ENCODE data around the gene RFT1. TPM values are rescaled to one million over a fixed set of nuclear protein-coding genes. Genes with fewer than 3 reads are reported as not detected.

Gene RFT1
- total RNA-seq, 2 experiments from 2014 or later = 55.3 to 58.1 TPM

DNA sequence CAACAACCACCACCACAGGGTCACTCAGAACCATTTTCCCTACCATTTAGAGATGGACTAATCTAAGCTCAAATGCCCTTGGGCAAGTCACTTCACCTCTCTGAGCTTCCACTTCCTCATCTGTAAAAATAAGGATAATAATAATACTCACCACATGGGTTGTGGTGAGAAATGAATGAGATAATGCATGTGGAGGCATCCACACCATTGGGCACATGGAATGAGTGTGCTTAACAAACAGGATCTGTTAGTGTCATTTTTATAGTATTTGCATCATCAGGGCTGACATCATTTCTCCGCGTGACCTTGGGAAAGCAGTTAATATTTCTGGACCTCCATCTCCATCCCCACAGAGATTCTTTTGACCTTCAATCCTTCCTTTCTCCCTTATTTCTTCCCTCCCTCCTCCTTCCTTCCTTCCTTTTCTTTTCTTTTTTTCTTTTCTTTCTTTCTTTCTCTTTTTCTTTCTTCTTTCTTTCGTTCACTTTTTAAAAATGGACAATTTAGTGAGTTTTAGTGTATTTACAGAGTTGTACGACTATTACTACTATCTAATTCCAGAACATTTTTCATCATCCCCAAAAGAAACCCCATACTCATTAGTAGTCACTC lies 7.7 kb upstream of the RFT1 start:
- CTCF ChIA-PET = interaction anchor here (8.0 kb wide), 1 partner anchor 58 kb away, joined by 60 read pairs; no protein-coding TSS in a partner anchor
- POLR2A ChIA-PET = no interaction called here

GRCh38 chr3:53137221-53137620 lies 7.0 kb upstream of the RFT1 start:
- ChIA-PET CTCF (interaction anchor here (1.1 to 8.0 kb wide), 2 partner anchors 30 to 59 kb away, joined by 3 to 60 read pairs; no protein-coding TSS in a partner anchor), POLR2A (no interaction called here)

DNA sequence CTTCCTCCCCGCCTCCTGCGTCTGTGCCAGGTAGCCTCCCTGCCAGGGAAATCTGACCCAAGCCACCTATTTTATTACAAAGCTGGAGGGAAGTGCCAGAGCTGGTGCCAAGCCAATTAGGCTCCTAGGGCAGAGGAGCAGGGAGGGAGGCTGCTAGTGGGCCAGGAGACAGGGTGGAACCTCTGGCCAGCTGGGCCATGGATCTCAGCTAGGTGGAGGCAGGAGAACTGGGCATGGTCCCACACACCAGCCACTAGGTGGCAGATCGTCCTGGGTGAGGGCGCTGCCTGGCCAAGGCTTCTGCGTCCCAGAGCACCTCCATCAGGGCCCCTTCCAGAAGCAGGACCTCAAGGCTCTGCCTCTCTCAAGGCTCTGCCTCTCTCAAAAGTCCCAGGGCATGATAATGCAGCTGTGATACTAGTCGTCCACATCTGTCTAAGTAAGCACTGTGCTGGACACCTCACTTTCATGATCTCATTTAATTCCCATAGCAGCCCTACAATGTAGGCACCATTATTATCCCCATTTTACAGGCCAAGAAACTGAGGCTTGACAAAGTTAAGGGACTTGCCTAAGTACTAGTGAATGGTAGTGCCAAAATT lies 4.5 kb upstream of the RFT1 start:
- CTCF ChIA-PET = interaction anchor here (0.7 to 8.0 kb wide), 9 partner anchors 10 to 314 kb away, joined by 3 to 60 read pairs (median 4); no protein-coding TSS in a partner anchor

DNA sequence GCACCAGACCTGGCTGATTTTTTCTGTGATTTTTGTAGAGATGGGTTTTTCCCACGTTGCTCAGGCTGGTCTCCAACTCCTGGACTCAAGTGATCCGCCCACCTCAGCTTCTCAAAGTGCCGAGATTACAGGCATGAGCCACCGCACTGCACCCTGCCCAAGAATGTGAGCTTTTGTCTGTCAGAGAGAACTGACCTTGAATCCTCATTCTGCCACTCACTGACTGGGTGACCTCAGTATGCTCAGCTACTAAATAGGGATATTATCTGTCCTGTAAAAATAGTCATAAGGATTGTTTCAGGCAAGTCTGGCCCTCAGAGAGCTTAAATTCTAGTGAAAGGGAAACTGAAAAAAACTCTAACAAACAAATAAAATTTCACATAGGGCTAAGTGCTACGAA lies 2.1 kb upstream of the RFT1 start:
- ChIA-PET CTCF (interaction anchor here (0.8 to 8.0 kb wide), 4 partner anchors 10 to 64 kb away, joined by 3 to 60 read pairs (median 4); no protein-coding TSS in a partner anchor), POLR2A (no interaction called here)

More for the DNA sequence above, 4.5 kb upstream of the RFT1 start:
- POLR2A ChIA-PET = no interaction called here

DNA sequence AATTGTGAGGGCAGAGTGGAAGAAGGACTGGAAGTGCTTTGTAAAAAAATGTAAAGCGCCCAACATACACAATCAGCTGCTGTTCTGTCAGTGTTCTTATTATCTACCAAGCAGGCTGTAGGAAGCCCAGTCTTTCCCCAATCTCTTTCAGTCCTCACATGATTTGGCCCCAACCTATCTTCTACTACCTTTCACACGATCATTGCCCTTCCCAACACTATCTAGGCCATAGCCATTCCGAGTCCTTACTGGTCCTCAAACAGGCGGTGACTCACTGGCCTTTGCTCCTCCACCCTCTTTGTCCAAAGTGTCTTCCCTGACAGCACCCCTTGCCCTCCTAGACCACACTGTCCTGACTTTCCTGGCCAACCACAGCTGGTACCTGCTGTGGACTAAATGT lies 861 bp upstream of the RFT1 start:
- CTCF ChIA-PET = interaction anchor here (0.9 to 8.0 kb wide), 3 partner anchors 17 to 65 kb away, joined by 3 to 60 read pairs (median 3); no protein-coding TSS in a partner anchor
- POLR2A ChIA-PET = interaction anchor here (0.6 kb wide), 1 partner anchor 359 kb away, joined by 4 read pairs; no protein-coding TSS in a partner anchor

DNA sequence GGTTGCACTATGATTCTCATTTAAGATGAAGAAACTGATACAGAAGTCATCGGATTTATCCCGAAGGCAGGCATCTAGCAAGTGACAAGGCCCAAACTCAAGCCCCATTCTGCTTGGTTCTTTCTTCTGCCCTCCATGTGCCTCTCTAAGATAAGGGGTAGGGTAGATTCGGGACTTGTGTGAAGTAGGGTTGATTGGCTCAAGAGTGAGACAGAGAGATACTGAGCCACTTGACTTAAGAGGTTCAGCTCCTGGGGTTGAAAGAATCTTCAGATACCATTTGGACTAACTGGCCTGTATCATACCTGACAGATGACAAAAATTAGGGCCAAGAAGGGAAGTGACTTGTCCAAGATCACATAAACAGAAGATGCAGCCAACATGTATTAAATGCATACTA lies 891 bp downstream of the RFT1 start:
- POLR2A ChIA-PET = interaction anchor here (0.9 to 2.4 kb wide), 2 partner anchors 31 to 84 kb away, joined by 3 to 6 read pairs; partner anchors contain the start of gene SFMBT1
- CTCF ChIA-PET = interaction anchor here (1.0 to 3.8 kb wide), 2 partner anchors 9 to 66 kb away, joined by 4 to 17 read pairs; no protein-coding TSS in a partner anchor

- ChIA-PET POLR2A (no interaction called here), CTCF (interaction anchor here (3.8 kb wide), 1 partner anchor 69 kb away, joined by 17 read pairs; no protein-coding TSS in a partner anchor)
These were observed 3.6 kb downstream of the RFT1 start for GRCh38 chr3:53126601-53127000.

DNA sequence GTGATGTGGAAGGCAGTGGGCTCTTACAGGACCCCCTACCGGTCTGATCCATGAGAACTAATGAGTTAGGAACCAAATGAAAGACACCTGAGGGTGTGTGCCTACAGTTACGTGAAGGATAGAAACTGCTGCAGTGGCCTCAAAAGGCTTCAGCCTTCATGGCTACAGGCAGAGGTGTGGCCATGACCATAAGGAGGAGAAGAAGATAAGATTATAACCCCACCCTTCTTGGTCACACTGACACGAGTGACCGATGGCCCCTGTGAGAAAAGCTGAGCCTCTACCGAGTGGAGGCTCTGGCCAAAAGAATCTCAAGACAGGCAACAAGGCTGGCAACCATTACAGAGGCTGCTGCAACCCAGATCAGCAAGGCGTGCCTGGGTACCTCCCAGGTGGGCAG lies 6.3 kb downstream of the RFT1 start:
- POLR2A ChIA-PET = no interaction called here
- CTCF ChIA-PET = no interaction called here

DNA sequence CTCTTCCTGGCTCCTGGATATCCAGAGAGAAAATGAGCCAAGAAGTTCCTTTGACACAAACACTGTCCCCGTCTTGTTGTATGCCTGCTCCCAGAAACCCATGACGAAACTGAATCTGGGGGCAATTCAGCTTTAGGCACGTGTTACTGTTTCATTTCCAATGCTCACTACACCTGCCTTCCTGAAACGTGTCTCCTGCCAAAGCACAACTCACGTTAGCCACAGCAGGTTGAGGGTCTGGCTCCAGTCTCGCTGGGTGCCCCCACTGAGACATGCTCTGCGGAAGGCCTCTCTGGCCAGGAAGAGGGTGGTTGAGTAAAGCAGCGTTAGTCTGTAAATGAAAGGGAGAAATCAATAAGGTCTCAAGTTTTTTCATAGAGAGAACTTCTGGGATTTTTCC lies 6.7 kb downstream of the RFT1 start:
- CTCF ChIA-PET = interaction anchor here (1.8 kb wide), 1 partner anchor 9 kb away, joined by 3 read pairs; no protein-coding TSS in a partner anchor
- POLR2A ChIA-PET = no interaction called here

- CTCF ChIA-PET = interaction anchor here (1.0 to 1.8 kb wide), 3 partner anchors 9 to 27 kb away, joined by 3 to 7 read pairs (median 4); no protein-coding TSS in a partner anchor
- POLR2A ChIA-PET = no interaction called here
These were observed 7.3 kb downstream of the RFT1 start for GRCh38 chr3:53122933-53123305.

GRCh38 chr3:53122255-53122932 lies 7.8 kb downstream of the RFT1 start:
- ChIA-PET POLR2A (no interaction called here), CTCF (interaction anchor here (1.0 to 1.8 kb wide), 3 partner anchors 10 to 28 kb away, joined by 3 to 7 read pairs (median 4); no protein-coding TSS in a partner anchor)

GRCh38 chr3:53120336-53120735 lies 9.9 kb downstream of the RFT1 start:
- ChIA-PET POLR2A (no interaction called here), CTCF (interaction anchor here (0.7 to 1.7 kb wide), 2 partner anchors 9 to 14 kb away, joined by 3 to 4 read pairs; no protein-coding TSS in a partner anchor)

- ChIA-PET CTCF (interaction anchor here (5.6 kb wide), 1 partner anchor 79 kb away, joined by 49 read pairs; no protein-coding TSS in a partner anchor), POLR2A (no interaction called here)
These were observed 13.3 kb downstream of the RFT1 start for GRCh38 chr3:53116956-53117355.

- POLR2A ChIA-PET = no interaction called here
- CTCF ChIA-PET = interaction anchor here (0.7 to 5.6 kb wide), 13 partner anchors 10 to 140 kb away, joined by 3 to 49 read pairs (median 3); partner anchors contain the start of gene SFMBT1
These were observed 15.7 kb downstream of the RFT1 start for GRCh38 chr3:53114412-53115074.

- ChIA-PET POLR2A (no interaction called here), CTCF (interaction anchor here (0.7 to 5.6 kb wide), 13 partner anchors 10 to 141 kb away, joined by 3 to 49 read pairs (median 3); partner anchors contain the start of gene SFMBT1)
These were observed 16.2 kb downstream of the RFT1 start for GRCh38 chr3:53114011-53114400.

DNA sequence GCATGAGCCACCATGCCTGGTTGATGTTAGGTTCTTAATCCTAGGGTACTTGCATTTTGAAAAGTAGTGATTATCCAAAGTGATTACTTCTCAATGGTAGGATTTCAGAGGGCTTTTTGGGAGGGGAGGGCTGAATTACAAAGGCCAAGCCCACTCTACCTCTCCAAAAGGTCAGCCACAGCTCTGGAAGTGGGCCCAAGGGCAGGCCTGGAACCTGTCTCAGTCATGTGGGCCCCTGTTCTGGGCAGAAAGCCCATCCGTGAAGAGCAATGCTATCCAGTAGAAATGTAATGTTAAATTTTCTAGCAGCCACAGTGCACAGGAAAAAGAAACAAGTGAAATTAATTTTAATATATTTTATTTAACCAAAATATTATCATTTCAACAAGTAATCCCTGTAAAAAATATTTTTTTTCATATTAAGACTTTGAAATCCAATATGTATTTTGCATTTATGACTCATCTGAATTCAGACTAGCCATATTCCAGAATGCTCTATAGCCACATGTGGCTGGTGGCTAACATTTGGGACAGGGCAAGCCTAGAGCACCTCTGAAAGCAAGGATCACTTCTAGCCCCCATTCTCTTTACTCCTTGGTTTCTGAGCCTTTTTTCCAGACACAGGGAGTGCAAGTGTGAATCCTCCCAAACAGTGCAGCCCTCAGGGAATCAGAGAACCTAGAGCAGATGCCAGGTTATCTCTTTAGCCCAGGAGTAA lies 16.8 kb downstream of the RFT1 start:
- CTCF ChIA-PET = interaction anchor here (0.9 to 5.6 kb wide), 8 partner anchors 9 to 83 kb away, joined by 3 to 49 read pairs (median 5); no protein-coding TSS in a partner anchor
- POLR2A ChIA-PET = no interaction called here

DNA sequence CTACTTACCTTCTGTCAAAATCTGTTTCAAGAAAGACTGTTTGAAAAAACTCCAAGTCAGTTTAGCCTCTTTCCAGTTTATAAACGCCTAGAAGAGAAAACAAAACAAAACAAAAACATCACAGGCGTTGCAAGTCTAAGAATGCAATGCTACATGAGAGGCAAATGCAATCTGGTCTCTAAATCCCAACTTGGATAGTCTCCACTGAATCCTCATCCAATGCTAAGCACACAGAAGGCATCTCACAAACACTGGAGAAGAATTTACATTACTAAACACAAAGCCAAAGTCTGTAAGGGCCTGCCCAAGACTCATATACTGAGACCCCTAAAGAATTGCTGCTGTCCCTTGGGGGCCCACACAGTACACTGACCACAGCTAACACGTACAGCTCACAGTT lies 18.4 kb downstream of the RFT1 start:
- ChIA-PET POLR2A (no interaction called here), CTCF (interaction anchor here (0.7 to 5.5 kb wide), 2 partner anchors 54 to 84 kb away, joined by 3 to 29 read pairs; no protein-coding TSS in a partner anchor)

Data from activated CD8-positive, alpha-beta memory T cell treated with anti-CD3 and anti-CD28 coated beads for 36 hours (primary cell).